ENCODE measurements around the gene ZNF79. TPM values are rescaled to one million over a fixed set of nuclear protein-coding genes. Genes with fewer than 3 reads are reported as not detected.

The ZNF79 gene
- total RNA-seq, 1 experiment from 2014 or later = 9.3 TPM

DNA sequence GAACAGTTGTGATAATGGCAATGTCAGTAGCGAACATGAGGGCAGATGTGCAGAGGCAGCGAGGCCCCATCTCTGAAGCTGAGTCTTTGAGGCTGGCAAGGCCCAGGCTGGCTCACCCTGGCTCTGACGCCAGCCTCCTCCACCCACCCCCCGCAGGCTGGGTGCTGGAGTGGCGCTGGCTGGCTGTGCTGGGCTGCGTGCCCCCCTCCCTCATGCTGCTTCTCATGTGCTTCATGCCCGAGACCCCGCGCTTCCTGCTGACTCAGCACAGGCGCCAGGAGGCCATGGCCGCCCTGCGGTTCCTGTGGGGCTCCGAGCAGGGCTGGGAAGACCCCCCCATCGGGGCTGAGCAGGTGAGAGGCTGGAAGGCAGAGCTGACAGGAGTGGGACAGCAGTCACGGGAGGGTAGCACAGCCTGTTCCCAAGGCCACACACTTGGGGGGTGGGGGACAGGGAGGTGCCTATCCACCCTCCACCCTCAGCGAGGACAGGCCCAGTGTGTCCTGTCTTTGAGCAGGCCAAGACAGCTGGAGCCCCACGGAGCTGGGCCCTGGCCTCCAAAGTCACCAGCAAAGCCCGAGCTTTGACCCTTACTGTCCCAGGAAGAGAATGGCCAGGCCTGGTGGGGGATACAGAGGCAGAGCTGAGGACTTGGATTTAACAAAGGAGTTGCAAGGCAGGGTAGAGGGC is 21.6 kb upstream of the ZNF79 start:
- TF ChIP-seq, protein P1, sequence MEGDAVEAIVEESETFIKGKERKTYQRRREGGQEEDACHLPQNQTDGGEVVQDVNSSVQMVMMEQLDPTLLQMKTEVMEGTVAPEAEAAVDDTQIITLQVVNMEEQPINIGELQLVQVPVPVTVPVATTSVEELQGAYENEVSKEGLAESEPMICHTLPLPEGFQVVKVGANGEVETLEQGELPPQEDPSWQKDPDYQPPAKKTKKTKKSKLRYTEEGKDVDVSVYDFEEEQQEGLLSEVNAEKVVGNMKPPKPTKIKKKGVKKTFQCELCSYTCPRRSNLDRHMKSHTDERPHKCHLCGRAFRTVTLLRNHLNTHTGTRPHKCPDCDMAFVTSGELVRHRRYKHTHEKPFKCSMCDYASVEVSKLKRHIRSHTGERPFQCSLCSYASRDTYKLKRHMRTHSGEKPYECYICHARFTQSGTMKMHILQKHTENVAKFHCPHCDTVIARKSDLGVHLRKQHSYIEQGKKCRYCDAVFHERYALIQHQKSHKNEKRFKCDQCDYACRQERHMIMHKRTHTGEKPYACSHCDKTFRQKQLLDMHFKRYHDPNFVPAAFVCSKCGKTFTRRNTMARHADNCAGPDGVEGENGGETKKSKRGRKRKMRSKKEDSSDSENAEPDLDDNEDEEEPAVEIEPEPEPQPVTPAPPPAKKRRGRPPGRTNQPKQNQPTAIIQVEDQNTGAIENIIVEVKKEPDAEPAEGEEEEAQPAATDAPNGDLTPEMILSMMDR (IDR thresholded peaks at IDR 0.05; ENCODE audit: unreplicated experiment) = no peak
- Mint-ChIP-seq H3K27me3 (ENCODE audit: insufficient read depth, unreplicated experiment) (no peaks in the 10 kb centered on the region), H3K9me3 (ENCODE audit: unreplicated experiment) (no peaks in the 10 kb centered on the region), H3K4me3 (ENCODE audit: unreplicated experiment) (no peak overlapping the region), H3K36me3 (ENCODE audit: insufficient read depth, unreplicated experiment) (peaks cover 16% of the 10 kb centered on the region), H3K4me1 (ENCODE audit: insufficient read depth, unreplicated experiment) (peaks cover 4% of the 10 kb centered on the region), H3K27ac (ENCODE audit: low read depth, unreplicated experiment) (no peak overlapping the region)
- intact Hi-C loops (cut with micrococcal nuclease) = no loop called here
- no peak for DNase-seq (ENCODE audit: unreplicated experiment)
- ChIA-PET POLR2A (interaction anchor here (0.7 kb wide), 1 partner anchor 891 kb away, joined by 3 read pairs; no protein-coding TSS in a partner anchor), CTCF (interaction anchor here (0.8 kb wide), 1 partner anchor 183 kb away, joined by 3 read pairs; no protein-coding TSS in a partner anchor)
- no TSS peak for BruUV-seq (replicated peaks)

DNA sequence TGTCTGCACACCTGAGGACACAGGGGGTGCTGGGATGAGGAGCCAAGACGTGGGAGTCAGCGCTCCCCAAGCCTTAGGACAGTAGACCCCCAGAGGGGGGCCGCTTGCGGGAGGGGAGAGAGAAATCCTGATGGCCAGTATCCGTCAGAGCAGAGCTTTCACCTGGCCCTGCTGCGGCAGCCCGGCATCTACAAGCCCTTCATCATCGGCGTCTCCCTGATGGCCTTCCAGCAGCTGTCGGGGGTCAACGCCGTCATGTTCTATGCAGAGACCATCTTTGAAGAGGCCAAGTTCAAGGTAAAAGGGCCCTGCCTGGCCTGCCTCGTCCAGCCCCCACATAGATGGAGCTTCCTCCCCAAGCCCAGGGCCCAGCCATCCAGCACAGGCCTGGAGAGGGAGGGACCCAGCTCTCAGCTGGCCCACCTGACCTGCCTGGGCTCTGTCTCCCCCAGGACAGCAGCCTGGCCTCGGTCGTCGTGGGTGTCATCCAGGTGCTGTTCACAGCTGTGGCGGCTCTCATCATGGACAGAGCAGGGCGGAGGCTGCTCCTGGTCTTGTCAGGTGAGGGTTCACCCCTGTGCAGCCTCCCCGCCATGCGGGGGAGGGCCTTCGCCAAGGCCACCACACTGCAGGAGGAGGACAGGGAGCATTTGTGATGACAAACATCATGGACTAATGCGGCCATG is 20.5 kb upstream of the ZNF79 start:
- peaks cover 16% of the 10 kb centered on the region for H3K36me3 Mint-ChIP-seq (ENCODE audit: insufficient read depth, unreplicated experiment)
- CTCF ChIA-PET = interaction anchor here (0.8 kb wide), 1 partner anchor 182 kb away, joined by 3 read pairs; no protein-coding TSS in a partner anchor
- DNase-seq (ENCODE audit: unreplicated experiment) = no peak
- H3K27me3 Mint-ChIP-seq (ENCODE audit: insufficient read depth, unreplicated experiment) = no peaks in the 10 kb centered on the region
- H3K9me3 Mint-ChIP-seq (ENCODE audit: unreplicated experiment) = no peaks in the 10 kb centered on the region
- H3K27ac Mint-ChIP-seq (ENCODE audit: low read depth, unreplicated experiment) = no peak overlapping the region
- no peak overlapping the region for H3K4me3 Mint-ChIP-seq (ENCODE audit: unreplicated experiment)
- intact Hi-C loops (cut with micrococcal nuclease) = no loop called here
- POLR2A ChIA-PET = no interaction called here
- BruUV-seq (replicated peaks) = no TSS peak
- TF ChIP-seq, protein P1 (IDR thresholded peaks at IDR 0.05; ENCODE audit: unreplicated experiment) = no peak
- H3K4me1 Mint-ChIP-seq (ENCODE audit: insufficient read depth, unreplicated experiment) = no peaks in the 10 kb centered on the region

DNA sequence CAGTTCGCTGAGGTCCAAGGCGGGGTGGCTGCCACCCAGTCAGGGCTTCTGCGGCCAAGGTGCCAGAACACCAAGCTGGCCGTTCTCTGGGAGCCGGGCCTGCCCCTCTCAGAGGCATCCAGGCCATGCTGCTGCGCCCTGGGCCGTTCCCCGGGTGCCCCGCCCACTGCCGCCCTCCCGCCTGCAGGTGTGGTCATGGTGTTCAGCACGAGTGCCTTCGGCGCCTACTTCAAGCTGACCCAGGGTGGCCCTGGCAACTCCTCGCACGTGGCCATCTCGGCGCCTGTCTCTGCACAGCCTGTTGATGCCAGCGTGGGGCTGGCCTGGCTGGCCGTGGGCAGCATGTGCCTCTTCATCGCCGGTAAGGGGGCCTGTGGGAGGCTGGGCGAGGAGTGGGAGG is 19.6 kb upstream of the ZNF79 start:
- no peaks in the 10 kb centered on the region for H3K4me1 Mint-ChIP-seq (ENCODE audit: insufficient read depth, unreplicated experiment)
- ChIA-PET POLR2A (no interaction called here), CTCF (no interaction called here)
- no peak overlapping the region for H3K4me3 Mint-ChIP-seq (ENCODE audit: unreplicated experiment)
- H3K27me3 Mint-ChIP-seq (ENCODE audit: insufficient read depth, unreplicated experiment) = no peaks in the 10 kb centered on the region
- TF ChIP-seq, protein P1 (IDR thresholded peaks at IDR 0.05; ENCODE audit: unreplicated experiment) = no peak
- H3K27ac Mint-ChIP-seq (ENCODE audit: low read depth, unreplicated experiment) = no peak overlapping the region
- no peaks in the 10 kb centered on the region for H3K9me3 Mint-ChIP-seq (ENCODE audit: unreplicated experiment)
- intact Hi-C loops (cut with micrococcal nuclease) = no loop called here
- peaks cover 16% of the 10 kb centered on the region for H3K36me3 Mint-ChIP-seq (ENCODE audit: insufficient read depth, unreplicated experiment)
- no TSS peak for BruUV-seq (replicated peaks)
- DNase-seq (ENCODE audit: unreplicated experiment) = no peak

DNA sequence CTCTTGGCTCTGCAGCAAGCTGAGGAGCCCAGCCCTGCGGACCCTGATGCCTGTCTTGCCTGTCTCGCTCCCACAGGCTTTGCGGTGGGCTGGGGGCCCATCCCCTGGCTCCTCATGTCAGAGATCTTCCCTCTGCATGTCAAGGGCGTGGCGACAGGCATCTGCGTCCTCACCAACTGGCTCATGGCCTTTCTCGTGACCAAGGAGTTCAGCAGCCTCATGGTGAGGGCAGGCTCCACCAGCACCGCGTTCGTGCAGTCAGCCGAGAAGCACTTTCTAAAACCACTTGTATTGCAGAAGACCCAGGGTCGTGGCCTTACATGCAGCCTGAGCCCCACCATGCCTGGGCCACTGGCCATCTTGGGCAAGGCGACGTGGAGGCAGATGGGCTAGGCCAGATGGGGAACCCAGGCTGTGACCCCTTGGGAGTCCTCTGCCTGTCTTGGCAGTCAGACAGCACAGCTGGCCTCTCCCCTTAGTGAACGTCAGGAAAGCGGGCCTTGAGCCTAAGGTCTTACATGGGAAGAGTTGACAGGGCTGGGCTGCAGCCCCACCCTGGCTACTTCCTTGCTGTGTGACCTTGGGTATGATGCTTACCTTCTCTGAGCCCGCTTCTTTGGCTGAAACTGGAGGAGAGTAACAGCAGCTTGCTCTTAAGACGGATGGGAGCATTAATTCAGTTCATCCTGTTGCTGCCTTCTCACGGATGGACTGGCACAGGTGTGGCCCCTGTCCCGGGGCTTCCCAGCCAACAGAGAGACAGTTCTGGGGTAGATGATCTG is 18.6 kb upstream of the ZNF79 start:
- BruUV-seq (replicated peaks) = no TSS peak
- Mint-ChIP-seq H3K9me3 (ENCODE audit: unreplicated experiment) (no peaks in the 10 kb centered on the region), H3K4me1 (ENCODE audit: insufficient read depth, unreplicated experiment) (no peaks in the 10 kb centered on the region), H3K36me3 (ENCODE audit: insufficient read depth, unreplicated experiment) (peaks cover 9% of the 10 kb centered on the region), H3K27me3 (ENCODE audit: insufficient read depth, unreplicated experiment) (no peaks in the 10 kb centered on the region), H3K4me3 (ENCODE audit: unreplicated experiment) (no peak overlapping the region), H3K27ac (ENCODE audit: low read depth, unreplicated experiment) (no peak overlapping the region)
- no peak for DNase-seq (ENCODE audit: unreplicated experiment)
- intact Hi-C loops (cut with micrococcal nuclease) = no loop called here
- ChIA-PET CTCF (interaction anchor here (1.1 kb wide), 1 partner anchor 9 kb away, joined by 3 read pairs; the partner anchor contains the start of gene SLC2A8), POLR2A (interaction anchor here (1.0 kb wide), 1 partner anchor 10 kb away, joined by 4 read pairs; no protein-coding TSS in a partner anchor)
- TF ChIP-seq, protein P1 (IDR thresholded peaks at IDR 0.05; ENCODE audit: unreplicated experiment) = no peak

Measured in MCF 10A (cell line).